Activated CD4-positive, alpha-beta T cell treated with anti-CD3 and anti-CD28 coated beads for 24 hours (primary cell): ENCODE data around the gene MADCAM1.
"Not testable (repeated sequence)": the region's sequence is repeated elsewhere in the genome, so short reads cannot be mapped to it uniquely, and the experiment has no call there.

Experiments
- DNase-seq, 2 donors: peaks; one replicate each; pipeline ENCODE4 v3.0.0-alpha.2; 2020; ENCODE audit warnings: low read depth in 2 of 2

Gene MADCAM1

GRCh38 chr19:496112-496665, at the start of gene MADCAM1:
Gene MADCAM1 (plus strand): TSS chr19:496486. CDS start chr19:496500, 14 bp downstream.
- DNase-seq, result no peak

GRCh38 chr19:447064-447426, 49.2 kb upstream of the MADCAM1 start:
- no peak for DNase-seq

- no peak for DNase-seq
Measured at GRCh38 chr19:447816-448560, 48.3 kb upstream of the MADCAM1 start.

- DNase-seq, result no peak
Measured at GRCh38 chr19:449916-450315, 46.4 kb upstream of the MADCAM1 start.

GRCh38 chr19:450912-451481, 45.3 kb upstream of the MADCAM1 start:
- DNase-seq, result not testable (repeated sequence)

- DNase-seq, result no peak
Measured at GRCh38 chr19:452829-453228, 43.5 kb upstream of the MADCAM1 start.

GRCh38 chr19:453606-454005, 42.7 kb upstream of the MADCAM1 start:
- DNase-seq, result no peak

- no peak for DNase-seq
Measured at GRCh38 chr19:455031-455705, 41.1 kb upstream of the MADCAM1 start.

- DNase-seq, result no peak
Measured at GRCh38 chr19:455851-456546, 40.3 kb upstream of the MADCAM1 start.

GRCh38 chr19:456547-457110, 39.7 kb upstream of the MADCAM1 start:
- no peak for DNase-seq

GRCh38 chr19:457636-458035, 38.6 kb upstream of the MADCAM1 start:
- DNase-seq, result no peak

GRCh38 chr19:458091-459042, 37.9 kb upstream of the MADCAM1 start:
- no peak for DNase-seq

GRCh38 chr19:459724-460511, 36.4 kb upstream of the MADCAM1 start:
- no peak for DNase-seq

GRCh38 chr19:460877-461720, 35.2 kb upstream of the MADCAM1 start, which contains the start of gene SHC2:
Gene SHC2 (minus strand): TSS chr19:461033. CDS start chr19:460996, 37 bp downstream.
- DNase-seq, result no peak

GRCh38 chr19:461721-462551, 34.4 kb upstream of the MADCAM1 start:
- DNase-seq, result no peak

GRCh38 chr19:463483-464207, 32.6 kb upstream of the MADCAM1 start:
- no peak for DNase-seq

GRCh38 chr19:464208-464545, 32.1 kb upstream of the MADCAM1 start:
- DNase-seq, result no peak
